Activated T-cell treated with anti-CD3 and anti-CD28 coated beads, Interleukin-2, amount 50 U/mL, for 1 hour (primary cell): ENCODE measurements around the gene SUCNR1.
"Not testable (repeated sequence)": the region's sequence is repeated elsewhere in the genome, so short reads cannot be mapped to it uniquely, and the experiment has no call there.

Experiments
- DNase-seq: peaks from one replicate; pipeline ENCODE4 v3.0.0-alpha.2; 2020

The SUCNR1 gene

DNA sequence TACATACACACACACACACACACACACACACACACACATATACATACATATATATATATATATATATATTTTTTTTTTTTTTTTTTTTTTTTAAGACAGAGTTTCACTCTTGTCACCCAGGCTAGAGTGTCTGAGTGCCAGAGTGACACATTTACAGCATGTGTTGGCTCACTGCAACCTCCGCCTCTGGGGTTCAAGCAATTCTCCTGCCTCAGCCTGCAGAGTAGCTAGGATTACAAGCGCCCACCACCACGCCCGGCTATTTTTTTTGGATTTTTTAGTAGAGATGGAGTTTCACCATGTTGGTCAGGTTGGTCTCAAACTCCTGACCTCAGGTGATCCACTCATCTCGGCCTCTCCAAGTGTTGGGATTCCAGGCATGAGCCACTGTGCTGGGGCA is 636 bp downstream of the SUCNR1 start:
- not testable (repeated sequence) for DNase-seq

DNA sequence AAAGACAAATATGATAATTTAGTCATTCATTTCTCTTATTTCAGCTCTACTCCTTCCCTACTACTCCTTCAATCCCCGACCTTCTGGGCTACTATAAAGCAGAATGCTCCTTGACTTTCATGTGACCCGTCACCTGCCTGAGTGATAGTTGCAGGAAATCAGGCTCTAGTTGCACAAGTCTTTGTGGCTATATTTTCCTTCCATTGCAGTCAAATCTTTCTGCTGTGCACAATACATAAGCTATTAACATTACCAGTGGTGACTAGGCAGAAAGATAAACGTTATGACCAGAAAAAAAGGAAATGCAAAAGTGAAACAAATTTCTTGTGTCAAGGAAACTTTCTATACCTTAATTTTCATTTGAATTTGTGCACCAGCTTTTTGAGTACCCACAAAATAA is 2.3 kb downstream of the SUCNR1 start:
- no peak for DNase-seq

DNA sequence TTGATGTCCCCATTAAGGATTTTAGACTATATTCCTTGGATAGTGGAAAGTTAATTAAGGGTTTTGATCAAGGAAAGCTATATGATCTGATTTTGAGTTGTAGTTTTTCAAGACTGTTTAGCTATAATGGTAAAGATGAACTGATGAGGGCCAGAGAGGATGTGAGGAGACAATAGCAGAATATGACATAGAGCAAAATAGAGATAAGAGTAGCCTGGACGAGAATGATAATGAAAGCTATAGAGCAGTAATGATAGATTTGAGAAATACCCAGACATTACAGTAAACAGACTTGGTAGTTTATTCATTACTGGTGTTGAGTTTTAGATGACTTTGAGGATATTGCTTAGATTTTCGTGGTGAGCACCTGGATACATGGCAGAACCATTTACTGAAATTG is 3.8 kb downstream of the SUCNR1 start:
- no peak for DNase-seq

DNA sequence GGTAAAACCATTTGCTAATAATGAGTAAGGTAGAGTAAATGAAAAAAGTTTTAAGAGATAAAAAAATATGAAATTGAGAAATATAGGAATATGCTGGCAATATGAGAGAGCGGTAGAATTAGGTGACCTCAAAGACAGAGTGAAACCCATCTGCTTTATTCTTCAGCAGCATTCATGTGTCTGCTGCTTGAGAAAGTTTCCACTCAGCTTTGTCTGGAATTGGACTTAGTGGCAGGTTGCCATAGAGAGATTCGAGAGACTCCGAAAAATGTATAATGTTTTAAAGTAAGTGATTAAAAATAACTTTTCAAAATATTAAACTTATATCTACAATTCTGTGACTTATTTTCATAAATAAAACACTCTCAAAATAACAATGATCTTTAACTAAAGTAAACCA is 5.0 kb downstream of the SUCNR1 start:
- no peak for DNase-seq

DNA sequence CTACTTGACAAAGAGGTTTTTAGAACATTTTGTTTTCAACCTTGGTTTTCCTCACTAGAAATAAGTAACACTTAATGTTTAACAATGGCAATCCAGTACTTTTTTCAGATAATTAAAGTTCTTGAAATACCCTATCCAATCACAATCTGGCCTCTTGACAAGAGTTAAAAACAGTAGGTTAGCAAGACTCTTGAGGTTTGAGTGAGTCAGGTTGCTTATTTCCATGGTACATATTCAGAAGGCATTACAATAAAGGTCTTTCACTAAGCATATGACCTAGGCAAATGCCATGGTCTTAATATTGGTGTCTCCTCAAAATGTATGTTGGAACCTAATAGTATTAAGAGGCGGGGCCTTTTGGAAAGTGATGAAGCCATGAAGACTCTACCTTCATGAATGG is 5.6 kb downstream of the SUCNR1 start:
- DNase-seq, result no peak

DNA sequence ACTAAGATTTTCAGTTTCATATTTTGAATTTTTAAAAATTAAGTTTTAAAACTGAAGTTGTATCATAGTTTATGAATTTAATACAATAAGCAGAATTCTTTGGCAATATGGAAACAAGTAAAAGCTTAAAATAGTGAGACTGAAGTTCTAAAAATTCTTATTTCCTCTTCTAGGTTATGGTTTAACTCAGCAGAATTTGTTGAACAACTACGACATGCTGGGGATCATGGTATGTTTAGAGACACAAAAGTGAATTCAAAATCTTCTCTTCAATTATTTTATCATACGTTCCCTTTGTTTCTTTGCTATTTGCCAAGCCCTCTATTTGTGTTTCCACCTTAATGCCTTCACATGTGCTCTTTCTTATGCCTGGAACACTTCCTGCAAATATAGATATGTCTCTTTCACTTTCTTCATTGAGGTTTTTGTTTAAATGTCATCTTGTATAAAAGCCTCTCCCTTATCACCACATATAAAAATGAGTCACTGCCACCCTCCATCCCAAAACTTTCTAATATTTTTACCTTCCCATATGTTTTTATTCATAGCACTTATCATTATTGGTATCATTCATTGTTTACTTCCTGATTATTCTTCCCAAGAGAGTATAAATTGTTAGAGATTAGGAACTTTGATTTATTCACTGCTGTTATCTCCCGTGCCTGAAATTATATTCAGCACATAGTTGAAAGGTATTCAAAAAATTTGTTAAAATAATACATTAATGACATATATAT is 6.4 kb downstream of the SUCNR1 start:
- no peak for DNase-seq

DNA sequence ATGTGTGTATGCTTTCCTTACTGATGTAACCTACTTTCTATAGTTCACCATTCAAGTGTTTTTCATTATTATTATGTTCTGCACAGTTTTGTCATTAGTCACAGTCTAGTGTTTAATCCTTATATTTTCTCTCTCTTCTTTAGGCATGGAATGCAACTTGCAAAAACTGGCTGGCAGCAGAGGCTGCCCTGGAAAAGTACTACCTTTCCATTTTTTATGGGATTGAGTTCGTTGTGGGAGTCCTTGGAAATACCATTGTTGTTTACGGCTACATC is 6.9 kb downstream of the SUCNR1 start:
- no peak for DNase-seq

DNA sequence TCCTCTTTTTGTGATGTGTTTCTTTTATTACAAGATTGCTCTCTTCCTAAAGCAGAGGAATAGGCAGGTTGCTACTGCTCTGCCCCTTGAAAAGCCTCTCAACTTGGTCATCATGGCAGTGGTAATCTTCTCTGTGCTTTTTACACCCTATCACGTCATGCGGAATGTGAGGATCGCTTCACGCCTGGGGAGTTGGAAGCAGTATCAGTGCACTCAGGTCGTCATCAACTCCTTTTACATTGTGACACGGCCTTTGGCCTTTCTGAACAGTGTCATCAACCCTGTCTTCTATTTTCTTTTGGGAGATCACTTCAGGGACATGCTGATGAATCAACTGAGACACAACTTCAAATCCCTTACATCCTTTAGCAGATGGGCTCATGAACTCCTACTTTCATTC is 7.7 kb downstream of the SUCNR1 start:
- no peak for DNase-seq

DNA sequence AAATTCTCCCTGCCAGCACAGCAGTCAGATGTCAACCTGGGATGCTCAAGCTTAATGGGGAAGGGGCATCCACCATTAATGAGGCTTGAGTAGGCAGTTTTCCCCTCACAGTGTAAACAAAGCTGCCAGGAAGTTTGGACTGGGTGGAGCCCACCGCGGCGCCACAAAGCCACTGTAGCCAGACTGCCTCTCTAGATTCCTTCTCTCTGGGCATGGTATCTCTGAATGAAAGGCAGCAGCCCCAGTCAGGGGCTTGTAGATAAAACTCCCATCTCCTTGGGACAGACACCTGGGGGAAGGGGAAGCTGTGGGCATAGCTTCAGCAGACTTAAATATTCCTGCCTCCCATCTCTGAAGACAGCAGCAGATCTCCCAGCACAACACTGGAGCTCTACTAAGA is 12.0 kb downstream of the SUCNR1 start:
- DNase-seq, result not testable (repeated sequence)

DNA sequence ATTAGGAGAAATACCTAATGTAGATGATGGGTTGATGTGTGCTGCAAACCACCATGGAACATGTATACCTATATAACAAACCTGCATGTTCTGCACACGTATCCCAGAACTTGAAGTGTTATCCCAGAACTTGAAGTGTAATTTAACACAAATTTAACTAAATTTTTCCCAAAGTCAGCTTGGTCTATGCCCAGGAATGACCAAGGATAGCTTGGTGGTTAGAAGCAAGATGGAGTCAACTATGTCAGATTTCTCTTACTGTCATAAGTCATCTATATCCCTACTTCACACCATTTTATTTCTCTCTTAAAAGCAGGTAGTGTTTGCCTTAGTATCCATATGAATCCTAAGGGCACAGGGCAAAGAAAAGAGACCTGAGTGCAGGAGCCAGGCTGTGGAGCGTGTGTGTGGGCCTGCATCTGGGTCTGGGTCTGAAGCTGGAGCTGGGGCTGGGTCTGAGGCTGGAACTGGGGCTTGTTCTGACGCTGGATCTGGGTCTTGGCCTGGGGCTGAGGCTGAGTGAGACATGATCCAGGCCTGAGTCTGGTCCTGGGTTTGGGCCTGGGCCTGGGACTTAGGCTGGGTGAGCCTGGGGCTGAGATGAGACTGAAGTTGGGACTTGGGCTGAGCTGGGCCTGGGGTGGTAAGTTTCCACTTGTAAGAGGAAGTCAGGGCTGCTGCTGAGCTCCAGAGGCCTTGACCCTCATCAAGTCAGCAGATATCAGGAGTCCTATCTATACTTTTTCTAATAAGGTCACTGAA is 14.2 kb downstream of the SUCNR1 start:
- not testable (repeated sequence) for DNase-seq

DNA sequence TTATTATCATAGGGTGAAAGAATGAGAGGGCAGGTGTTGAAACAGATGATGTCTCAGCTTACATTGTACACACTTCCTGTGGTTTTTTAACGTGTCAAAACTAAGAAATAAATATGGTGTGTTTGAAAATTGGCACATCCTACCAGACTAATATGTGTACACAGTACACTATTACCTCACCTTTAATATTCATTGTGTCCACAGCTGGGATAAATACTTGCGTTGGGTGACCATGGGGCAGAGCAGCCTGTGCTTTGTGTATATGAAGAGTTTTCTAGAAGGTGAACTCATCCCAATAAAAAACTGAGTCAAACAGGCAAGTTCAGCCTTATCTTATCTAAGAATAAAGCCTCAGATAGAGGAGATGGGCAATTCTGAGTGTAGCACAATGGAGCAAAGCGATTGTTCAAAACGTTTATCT is 17.3 kb downstream of the SUCNR1 start:
- no peak for DNase-seq

DNA sequence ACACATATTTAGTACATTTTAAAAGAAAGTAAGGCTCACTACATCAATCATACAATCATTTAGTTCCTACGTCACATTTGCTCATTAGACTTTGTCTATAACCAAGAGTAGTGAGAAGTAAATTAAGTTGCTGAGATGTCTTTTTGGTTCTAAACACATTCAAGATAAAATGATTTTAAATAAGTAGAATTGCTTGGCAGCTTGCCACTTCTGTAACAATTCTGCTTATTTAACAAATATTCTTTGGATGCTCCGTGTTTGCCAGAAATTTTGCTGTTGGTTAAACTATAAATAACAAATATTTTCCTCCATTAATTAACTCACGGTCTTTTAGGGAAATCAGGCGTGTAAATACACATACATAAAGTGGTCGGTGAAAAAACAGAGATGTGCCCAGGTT is 18.3 kb downstream of the SUCNR1 start:
- DNase-seq, result no peak

DNA sequence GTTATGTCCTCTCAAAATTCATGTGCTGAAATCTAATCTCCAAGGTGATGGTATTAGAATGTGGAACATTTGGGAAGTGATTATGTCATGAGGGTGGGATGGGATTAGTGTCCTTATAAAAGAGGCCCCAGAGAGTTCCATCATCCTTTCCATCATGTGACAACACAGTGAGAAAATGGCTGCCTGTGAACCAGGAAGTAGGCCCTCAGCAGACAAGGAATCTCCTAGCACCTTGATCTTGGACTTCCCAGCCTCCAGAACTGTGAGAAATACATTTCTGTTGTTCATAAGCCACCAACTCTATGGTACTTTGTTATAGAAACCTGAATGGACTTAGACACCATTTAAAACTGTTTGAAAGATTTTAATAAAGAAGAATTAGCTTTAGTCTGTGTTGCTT is 20.8 kb downstream of the SUCNR1 start:
- DNase-seq, result no peak

DNA sequence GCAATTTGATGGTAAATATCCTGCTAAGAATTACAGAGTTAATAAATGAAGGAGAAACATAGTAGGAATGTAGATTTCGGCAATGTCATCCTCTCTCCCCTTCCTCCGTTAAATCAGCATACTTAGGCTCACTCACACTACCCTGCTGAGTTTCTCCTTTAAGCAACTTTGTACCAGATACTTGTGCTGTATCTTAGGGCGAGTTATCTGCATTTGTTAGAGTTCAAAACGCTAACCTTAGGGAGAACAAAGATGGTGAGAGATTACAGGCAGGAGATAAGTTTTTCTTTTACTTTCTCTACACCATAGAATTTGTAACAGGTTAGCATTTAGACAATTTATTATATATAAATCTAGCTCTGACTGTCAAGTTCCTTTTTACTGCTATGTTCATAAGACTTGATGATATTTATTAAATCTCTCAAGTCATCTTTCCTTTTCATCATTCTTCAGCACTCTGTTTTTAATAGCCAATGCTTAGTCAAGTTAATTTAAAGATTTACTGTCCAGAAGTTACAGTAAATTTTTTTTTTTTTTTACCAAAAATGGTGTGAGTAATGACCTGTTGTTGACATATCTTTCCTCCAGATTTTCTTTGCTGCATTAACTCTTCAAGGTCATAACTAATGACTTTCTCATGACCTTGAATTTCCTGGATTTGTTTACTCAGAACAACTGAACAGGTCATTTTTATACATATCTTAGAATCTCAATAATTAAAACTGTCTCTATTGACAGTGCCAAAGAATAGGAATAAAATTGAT is 22.2 kb downstream of the SUCNR1 start:
- DNase-seq, result no peak

DNA sequence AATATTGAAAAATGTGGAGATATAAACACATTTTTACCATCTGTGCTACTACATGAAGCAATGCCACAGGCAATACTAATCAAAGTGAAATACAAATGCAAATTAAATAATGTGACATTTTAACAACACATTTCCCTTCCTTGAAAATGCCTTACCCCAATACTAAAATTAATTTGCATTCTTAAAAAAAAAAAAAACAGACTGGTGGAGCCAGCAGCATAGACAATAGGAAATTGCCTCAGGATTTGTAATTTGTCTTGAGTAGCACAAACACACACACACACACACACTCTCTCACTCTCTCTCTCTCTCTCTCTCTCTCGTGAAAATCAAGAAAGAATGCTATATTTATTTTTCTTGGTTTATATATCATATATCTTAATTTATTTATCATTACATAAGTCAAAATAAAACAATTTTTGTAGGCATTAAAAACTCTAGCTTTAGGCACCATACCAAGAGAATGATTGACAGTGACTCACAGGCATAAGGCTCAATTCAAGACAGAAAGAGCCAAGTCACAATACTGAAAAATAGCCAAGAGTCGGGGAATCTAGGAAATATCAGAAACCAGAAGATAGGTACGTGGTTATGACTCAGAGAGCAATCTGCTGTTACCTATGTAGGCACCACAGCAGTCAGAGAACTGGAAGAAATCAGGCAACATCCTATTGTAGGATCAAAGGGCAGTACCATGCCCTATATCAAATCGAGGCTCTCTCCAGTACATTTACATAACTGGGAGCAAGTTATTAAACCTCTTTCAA is 23.0 kb downstream of the SUCNR1 start:
- no peak for DNase-seq

DNA sequence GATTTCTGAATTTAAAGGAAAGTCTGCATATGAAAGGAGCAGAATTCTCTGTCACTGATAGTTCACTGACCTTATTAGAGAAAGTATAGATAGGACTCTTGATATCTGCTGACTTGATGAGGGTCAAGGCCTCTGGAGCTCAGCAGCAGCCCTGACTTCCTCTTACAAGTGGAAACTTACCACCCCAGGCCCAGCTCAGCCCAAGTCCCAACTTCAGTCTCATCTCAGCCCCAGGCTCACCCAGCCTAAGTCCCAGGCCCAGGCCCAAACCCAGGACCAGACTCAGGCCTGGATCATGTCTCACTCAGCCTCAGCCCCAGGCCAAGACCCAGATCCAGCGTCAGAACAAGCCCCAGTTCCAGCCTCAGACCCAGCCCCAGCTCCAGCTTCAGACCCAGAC is 24.7 kb downstream of the SUCNR1 start:
- DNase-seq, result not testable (repeated sequence)

DNA sequence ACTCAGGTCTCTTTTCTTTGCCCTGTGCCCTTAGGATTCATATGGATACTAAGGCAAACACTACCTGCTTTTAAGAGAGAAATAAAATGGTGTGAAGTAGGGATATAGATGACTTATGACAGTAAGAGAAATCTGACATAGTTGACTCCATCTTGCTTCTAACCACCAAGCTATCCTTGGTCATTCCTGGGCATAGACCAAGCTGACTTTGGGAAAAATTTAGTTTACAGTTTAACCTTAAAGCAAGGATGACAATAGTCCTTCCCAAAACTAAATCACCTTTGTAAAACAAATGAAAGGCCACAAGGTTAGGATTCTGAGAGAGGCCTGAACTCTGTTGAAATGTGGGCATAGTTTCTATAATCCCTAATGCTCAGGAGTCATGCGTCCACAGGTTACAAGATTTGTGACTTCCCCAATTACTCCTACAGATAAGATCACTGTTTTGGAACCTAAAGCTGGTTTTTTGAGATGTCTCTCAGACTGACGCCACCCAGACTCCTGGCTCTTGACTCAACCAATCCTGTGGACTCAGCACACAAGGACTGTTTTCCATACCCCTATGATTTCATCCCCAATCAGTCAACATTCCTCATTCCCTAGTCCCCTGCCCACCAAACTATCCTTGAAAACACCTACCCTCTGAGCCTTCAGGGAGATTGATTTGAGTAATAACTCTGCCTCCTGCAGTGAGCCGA is 25.3 kb downstream of the SUCNR1 start:
- not testable (repeated sequence) for DNase-seq

DNA sequence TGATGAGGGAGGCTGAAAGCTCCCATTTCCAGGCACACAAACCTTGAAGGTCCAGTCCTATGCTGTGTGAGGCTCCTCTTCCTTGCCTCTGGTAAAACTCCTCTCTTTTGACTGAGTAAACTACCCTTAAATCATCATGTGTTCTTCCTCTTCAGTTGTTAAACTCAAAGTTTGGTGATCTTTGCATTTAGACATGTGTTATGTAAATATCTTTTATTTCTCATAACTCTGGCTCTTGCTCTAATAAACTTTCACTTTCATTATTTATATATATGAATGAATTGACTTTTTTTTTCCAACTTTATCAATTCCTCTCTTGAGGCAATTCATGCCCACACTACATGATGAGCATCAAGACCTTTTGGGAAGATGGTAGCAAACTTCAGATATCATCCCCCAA is 26.6 kb downstream of the SUCNR1 start:
- DNase-seq, result no peak

DNA sequence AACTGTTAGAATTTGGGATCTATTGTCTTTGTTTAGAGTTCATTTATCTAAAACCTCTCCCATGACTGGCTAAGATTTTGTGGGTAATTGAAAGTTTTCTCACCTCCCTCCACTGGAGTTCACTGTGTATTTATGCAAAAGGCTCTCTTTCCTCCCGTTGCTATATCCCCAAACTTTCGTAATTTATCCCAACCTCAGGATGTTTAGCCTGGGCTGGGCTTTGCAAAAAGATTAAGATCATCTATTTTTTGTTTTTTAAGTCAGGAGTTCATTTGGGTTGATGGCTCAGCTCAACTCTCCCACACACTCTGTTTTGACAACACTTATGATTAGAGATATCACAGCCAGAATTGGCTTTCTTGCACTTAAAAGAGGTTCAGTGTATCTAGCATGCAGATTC is 27.0 kb downstream of the SUCNR1 start:
- no peak for DNase-seq

DNA sequence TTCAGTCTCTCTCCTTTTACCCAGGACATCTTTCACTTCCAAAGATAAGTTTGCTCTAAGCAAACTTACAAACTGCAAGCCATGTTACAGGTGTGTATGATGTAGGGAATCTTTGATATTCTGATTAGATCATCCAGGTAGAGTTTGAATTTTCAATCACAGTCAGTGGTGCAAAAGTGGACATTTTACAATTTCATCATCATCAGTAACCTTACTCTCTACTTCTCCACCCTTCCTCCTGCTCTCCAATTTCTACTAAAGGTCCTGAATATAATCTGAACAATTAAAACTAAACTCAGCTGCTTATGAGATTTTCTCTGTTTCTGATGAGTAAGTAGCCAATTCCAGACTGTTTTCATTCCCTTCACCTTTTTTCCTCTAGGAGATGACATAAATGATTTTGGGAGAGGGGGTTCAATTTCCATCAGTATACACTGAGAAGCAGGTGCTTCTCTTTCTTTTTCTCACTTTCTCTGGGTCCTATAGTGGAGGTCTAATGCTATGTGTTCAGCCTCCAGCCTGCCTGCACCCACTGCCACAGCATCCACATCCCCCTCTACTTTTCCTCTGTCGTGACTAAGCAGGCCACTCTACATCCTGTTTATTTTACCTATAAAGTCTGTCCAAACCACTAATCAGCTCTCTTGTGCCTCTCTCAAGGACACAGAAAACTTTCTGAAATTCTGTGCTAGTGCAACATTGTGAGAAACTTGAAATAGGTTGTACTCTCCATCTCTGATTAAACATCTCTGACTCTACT is 27.6 kb downstream of the SUCNR1 start:
- no peak for DNase-seq

DNA sequence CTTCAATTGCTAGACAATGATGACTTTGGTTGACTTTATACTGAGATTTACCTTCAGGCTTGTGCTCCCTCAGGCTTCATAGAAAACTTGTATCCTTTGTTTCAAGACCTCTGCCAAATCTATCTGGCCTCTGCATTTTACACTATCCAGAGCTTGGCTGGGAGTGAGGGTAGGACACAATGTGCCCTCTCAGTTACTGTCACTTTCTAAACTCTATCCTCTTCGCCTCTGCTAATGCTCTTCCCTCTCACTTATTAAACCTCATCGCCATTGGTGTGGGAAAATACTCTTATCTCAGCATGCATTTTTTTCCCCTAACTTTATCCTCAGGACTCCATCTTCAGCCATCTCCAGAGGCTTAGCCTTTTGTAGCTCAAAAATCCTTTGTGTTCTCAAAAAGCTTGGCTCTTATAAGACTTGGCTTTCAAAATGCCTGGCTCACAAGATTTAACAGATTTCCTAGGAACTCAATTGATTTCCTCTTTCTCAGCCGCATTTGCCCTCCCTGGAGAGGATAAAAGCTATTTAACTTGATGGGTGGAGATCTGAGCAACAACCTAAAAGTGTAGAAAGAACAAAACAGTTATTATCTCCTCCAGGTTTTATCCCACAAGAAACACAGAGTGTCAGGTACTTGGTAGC is 28.3 kb downstream of the SUCNR1 start:
- no peak for DNase-seq
